H9 (cell line): ENCODE data around the gene ACTN1. TPM values are rescaled to one million over a fixed set of nuclear protein-coding genes. Genes with fewer than 3 reads are reported as not detected.

ENCODE experiments used
- DNase-seq: peaks from one replicate; pipeline ENCODE4 v3.0.0-alpha.2; 2017
- H2AFZ ChIP-seq: one replicate; pipeline ENCODE4 v1.6.1; 2013; ENCODE audit warnings: mild to moderate bottlenecking, low read length, control low read depth, moderate library complexity
- H2AK5ac ChIP-seq: 2 replicates; pipeline ENCODE4 v1.6.1; 2013; ENCODE audit warnings: low read length, control low read depth, mixed read lengths; ENCODE audit not compliant: insufficient read length
- H2BK120ac ChIP-seq: one replicate; pipeline ENCODE4 v1.6.1; 2013; ENCODE audit warnings: low read depth, mild to moderate bottlenecking, low read length, control low read depth, inconsistent platforms; ENCODE audit not compliant: poor library complexity, severe bottlenecking
- H2BK12ac ChIP-seq: 2 replicates; pipeline ENCODE4 v1.6.1; 2013; ENCODE audit warnings: low read length, control low read depth, mixed read lengths, low read depth; ENCODE audit not compliant: insufficient read length
- H2BK15ac ChIP-seq: 2 replicates; pipeline ENCODE4 v1.6.1; 2013; ENCODE audit warnings: low read depth, low read length, control low read depth
- H2BK20ac ChIP-seq: one replicate; pipeline ENCODE4 v1.6.1; 2013; ENCODE audit warnings: low read depth, mild to moderate bottlenecking, low read length, control low read depth, inconsistent platforms; ENCODE audit not compliant: poor library complexity, severe bottlenecking
- H2BK5ac ChIP-seq: 2 replicates; pipeline ENCODE4 v1.6.1; 2013; ENCODE audit warnings: low read length, control low read depth, mixed read lengths; ENCODE audit not compliant: insufficient read length
- H3K14ac ChIP-seq: 2 replicates; pipeline ENCODE4 v1.6.1; 2013; ENCODE audit warnings: low read length, control low read depth; ENCODE audit not compliant: insufficient read depth
- H3K18ac ChIP-seq: 2 replicates; pipeline ENCODE4 v1.6.1; 2013; ENCODE audit warnings: low read depth, mild to moderate bottlenecking, mixed read lengths, low read length, control low read depth; ENCODE audit not compliant: insufficient read length
- H3K23ac ChIP-seq: 2 replicates; pipeline ENCODE4 v1.6.1; 2013; ENCODE audit warnings: low read length, control low read depth, mixed read lengths, low read depth; ENCODE audit not compliant: insufficient read length
- H3K23me2 ChIP-seq: 2 replicates; pipeline ENCODE4 v1.6.1; 2013; ENCODE audit warnings: low read depth, mild to moderate bottlenecking, mixed read lengths, low read length, control low read depth; ENCODE audit not compliant: insufficient read length, poor library complexity, severe bottlenecking
- H3K27ac ChIP-seq: 2 replicates; pipeline ENCODE4 v1.5.1; 2013; ENCODE audit warnings: low read length, control low read depth, mixed read lengths, low read depth; ENCODE audit not compliant: insufficient read length
- H3K27me3 ChIP-seq: 2 replicates; pipeline ENCODE4 v1.6.1; 2013; ENCODE audit warnings: low read length, control low read depth, inconsistent platforms; ENCODE audit not compliant: insufficient read depth
- H3K4ac ChIP-seq: 2 replicates; pipeline ENCODE4 v1.6.1; 2013; ENCODE audit warnings: low read depth, mild to moderate bottlenecking, control low read depth, inconsistent platforms, low read length, moderate library complexity
- H3K4me1 ChIP-seq: 2 replicates; pipeline ENCODE4 v1.6.1; 2013; ENCODE audit warnings: low read length, control low read depth, inconsistent platforms; ENCODE audit not compliant: insufficient read depth
- H3K4me2 ChIP-seq: 2 replicates; pipeline ENCODE4 v1.6.1; 2013; ENCODE audit warnings: low read length, control low read depth, mixed read lengths; ENCODE audit not compliant: insufficient read length, insufficient read depth
- H3K56ac ChIP-seq: 2 replicates; pipeline ENCODE4 v1.6.1; 2013; ENCODE audit warnings: low read depth, mild to moderate bottlenecking, mixed read lengths, low read length, control low read depth; ENCODE audit not compliant: insufficient read length
- H3K79me1 ChIP-seq: 2 replicates; pipeline ENCODE4 v1.6.1; 2013; ENCODE audit warnings: low read depth, mild to moderate bottlenecking, moderate library complexity, low read length, control low read depth, inconsistent platforms; ENCODE audit not compliant: insufficient read depth, poor library complexity, severe bottlenecking
- H3K79me2 ChIP-seq: 2 replicates; pipeline ENCODE4 v1.6.1; 2013; ENCODE audit warnings: low read length, control low read depth, inconsistent platforms; ENCODE audit not compliant: insufficient read depth
- H3K9ac ChIP-seq: 2 replicates; pipeline ENCODE4 v1.6.1; 2013; ENCODE audit warnings: low read length, control low read depth, mixed read lengths; ENCODE audit not compliant: insufficient read length; ENCODE audit errors: extremely low read depth
- H3K9me3 ChIP-seq: one replicate; pipeline ENCODE4 v1.6.1; 2013; ENCODE audit warnings: low read depth, low read length, inconsistent platforms; ENCODE audit not compliant: control insufficient read depth
- H3T11ph ChIP-seq: one replicate; pipeline ENCODE4 v1.6.1; 2013; ENCODE audit warnings: mild to moderate bottlenecking, low read length, control low read depth, inconsistent platforms
- H4K20me1 ChIP-seq: one replicate; pipeline ENCODE4 v1.6.1; 2013; ENCODE audit not compliant: control insufficient read depth, insufficient read length, insufficient read depth
- H4K5ac ChIP-seq: 2 replicates; pipeline ENCODE4 v1.6.1; 2013; ENCODE audit warnings: low read depth, mild to moderate bottlenecking, mixed read lengths, low read length, control low read depth; ENCODE audit not compliant: insufficient read length
- H4K8ac ChIP-seq: replicated peaks from 2 replicates; pipeline ENCODE4 v1.6.1; 2013; ENCODE audit warnings: low read length, control low read depth, mixed read lengths, low read depth; ENCODE audit not compliant: insufficient read length
- H4K91ac ChIP-seq: 2 replicates; pipeline ENCODE4 v1.6.1; 2013; ENCODE audit warnings: low read depth, mild to moderate bottlenecking, moderate library complexity, mixed read lengths, low read length, control low read depth; ENCODE audit not compliant: insufficient read length
- H3K27ac Mint-ChIP-seq, 3 experiments: 2 replicates in 2 of 3; 3 replicates in 1 of 3; pipeline ENCODE4 v1.8.0; 2020 to 2021; ENCODE audit warnings: mixed read lengths in 3 of 3, mild to moderate bottlenecking in 1 of 3, moderate library complexity in 1 of 3
- H3K27me3 Mint-ChIP-seq: 2 replicates; pipeline ENCODE4 v1.8.0; 2021; ENCODE audit warnings: low read depth, mild to moderate bottlenecking, moderate library complexity, mixed read lengths
- H3K36me3 Mint-ChIP-seq, 3 experiments: 2 replicates in 2 of 3; 3 replicates in 1 of 3; pipeline ENCODE4 v1.8.0; 2020 to 2021; ENCODE audit warnings: low read depth in 3 of 3, mixed read lengths in 3 of 3; ENCODE audit not compliant: insufficient read depth in 1 of 3
- H3K4me1 Mint-ChIP-seq, 2 experiments: 2 replicates each; pipeline ENCODE4 v1.8.0; 2020; ENCODE audit warnings: mixed read lengths in 2 of 2
- H3K4me3 Mint-ChIP-seq, 2 experiments: 2 replicates in 1 of 2; 3 replicates in 1 of 2; pipeline ENCODE4 v1.8.0; 2020 to 2021; ENCODE audit warnings: mild to moderate bottlenecking in 2 of 2, mixed read lengths in 2 of 2, moderate library complexity in 1 of 2
- H3K9me3 Mint-ChIP-seq, 2 experiments: 2 replicates in 1 of 2; 3 replicates in 1 of 2; pipeline ENCODE4 v1.8.0; 2020; ENCODE audit warnings: mild to moderate bottlenecking in 2 of 2, mixed read lengths in 2 of 2, moderate library complexity in 1 of 2
- CTCF ChIP-seq: fragments of 200-600 bp; sonication (generic); conservative IDR thresholded peaks from 3 replicates; pipeline ENCODE4 v1.8.0; 2021; ENCODE audit warnings: antibody characterized with exemption, mild to moderate bottlenecking
- whole genome bisulfite sequencing: extraction: QIAGEN DNeasy Blood & Tissue Kit; methylation state at CpG from one replicate; pipeline ENCODE4 v1.1.7; 2013; ENCODE audit warnings: missing lambda C conversion rate, low lambda C conversion rate, mixed read lengths; ENCODE audit not compliant: insufficient read length; ENCODE audit errors: extremely low coverage; 5-methylcytosine and 5-hydroxymethylcytosine counted together
- total RNA-seq: library from RNA; stranded (reverse); gene quantifications from 2 replicates; pipeline ENCODE4 v1.2.1, GENCODE V29; 2021

ACTN1 gene
- total RNA-seq, 1 experiment from 2014 or later, result 219 TPM

- no peak overlapping the region for H4K91ac ChIP-seq
- H3K79me2 ChIP-seq, result no peaks in the 10 kb centered on the region
- H2BK12ac ChIP-seq, result no peak overlapping the region
- no peak overlapping the region for H2BK15ac ChIP-seq
- no peaks in the 10 kb centered on the region for H3K9me3 ChIP-seq
- H3K4ac ChIP-seq, result no peak overlapping the region
- no peak overlapping the region for H2BK20ac ChIP-seq
- H3K27me3 Mint-ChIP-seq, result peaks cover 2% of the 10 kb centered on the region; the same call in 1 of the 2 replicates
- no peak overlapping the region for H2BK120ac ChIP-seq
- peak overlapping the region in 1 of 3 experiments; percentile 89; a peak in 1 of 7 replicates for H3K27ac Mint-ChIP-seq
- H3K79me1 ChIP-seq, result no peaks in the 10 kb centered on the region
- no peaks in the 10 kb centered on the region for H3K23me2 ChIP-seq
- no peak overlapping the region for H3K9ac ChIP-seq
- H4K5ac ChIP-seq, result no peak overlapping the region
- TF ChIP-seq CTCF, result no peak
- no peaks in the 10 kb centered on the region for H3K27me3 ChIP-seq
- H3K18ac ChIP-seq, result no peak overlapping the region
- H3T11ph ChIP-seq, result no peak overlapping the region
- peaks cover 1% of the 10 kb centered on the region; the same call in 1 of the 2 replicates for H3K4me1 ChIP-seq
- H3K36me3 Mint-ChIP-seq, result no peaks in the 10 kb centered on the region; a peak in 1 of 7 replicates
- H3K4me2 ChIP-seq, result no peak overlapping the region
- H3K4me1 Mint-ChIP-seq, result peaks cover 19 to 24% of the 10 kb centered on the region in 2 experiments
- no peak overlapping the region for H3K27ac ChIP-seq
- no peak overlapping the region for H4K8ac ChIP-seq
- no peak for DNase-seq
- no peak overlapping the region for H3K56ac ChIP-seq
- H2AK5ac ChIP-seq, result no peak overlapping the region
- H4K20me1 ChIP-seq, result no peaks in the 10 kb centered on the region
- no peak overlapping the region for H3K23ac ChIP-seq
- no peak overlapping the region for H2AFZ ChIP-seq
- H2BK5ac ChIP-seq, result no peak overlapping the region
- no peak overlapping the region for H3K14ac ChIP-seq
- no peak overlapping the region for H3K4me3 Mint-ChIP-seq
- no peaks in the 10 kb centered on the region for H3K9me3 Mint-ChIP-seq
- no CpG with 5 or more reads among the region's 5 CpGs for WGBS
These were observed 27.2 kb upstream of the ACTN1 start for GRCh38 chr14:69006346-69006745.
